Measurements from ENCODE around the gene PNPLA3. TPM values are rescaled to one million over a fixed set of nuclear protein-coding genes. Genes with fewer than 3 reads are reported as not detected.
A peak's percentile ranks its signal among the peaks of the same experiment; 100 is the strongest.

PNPLA3 gene
- total and polyA plus RNA-seq, 2 donors from 2014 or later: 0.54 to 1.2 TPM

GRCh38 chr22:43995057-43995685 lies 71.6 kb downstream of the PNPLA3 start:
- H3K4me3 ChIP-seq (ENCODE audit: low read length in 3 of 3): no peak overlapping the region
- FAIRE-seq (no peak), DNase-seq (no peak)

GRCh38 chr22:43995798-43996169 lies 72.2 kb downstream of the PNPLA3 start:
- no peak for TF ChIP-seq CTCF (IDR thresholded peaks at IDR 0.05; ENCODE audit: borderline replicate concordance, extremely low read depth, insufficient read depth)

More at GRCh38 chr22:43995057-43995685, 71.6 kb downstream of the PNPLA3 start:
- Histone ChIP-seq H3K27ac (ENCODE audit: low read depth in 2 of 2, low read length in 2 of 2) (no peak overlapping the region), H3K36me3 (ENCODE audit: control insufficient read depth in 2 of 3, insufficient read depth in 3 of 3, low read length in 3 of 3) (peaks cover 0 to 49% (median 30%) of the 10 kb centered on the region in 3 donors), H3K4me1 (ENCODE audit: control insufficient read depth in 2 of 3, insufficient read depth in 2 of 3, low read depth in 1 of 3, low read length in 3 of 3) (no peaks in the 10 kb centered on the region), H3K27me3 (ENCODE audit: control insufficient read depth, insufficient read depth, low read length) (no peaks in the 10 kb centered on the region), H3K9ac (ENCODE audit: low read length in 3 of 3) (no peak overlapping the region), H3K9me3 (ENCODE audit: control insufficient read depth in 2 of 3, insufficient read depth in 1 of 3, low read length in 3 of 3) (no peaks in the 10 kb centered on the region)
- intact Hi-C loops (cut with DNase I): loop anchor here (10.0 kb wide), 1 partner anchor 90 kb away; no protein-coding TSS in a partner anchor
- no peak for TF ChIP-seq CTCF (IDR thresholded peaks at IDR 0.05; ENCODE audit: borderline replicate concordance, extremely low read depth, insufficient read depth)

GRCh38 chr22:43996170-43996980 lies 72.8 kb downstream of the PNPLA3 start:
- DNase-seq (peak; percentile 66 to 86 (median 78)), FAIRE-seq (no peak)
- H3K27me3 ChIP-seq (ENCODE audit: control insufficient read depth, insufficient read depth, low read length): no peaks in the 10 kb centered on the region
- intact Hi-C loops (cut with DNase I): loop anchor here (10.0 kb wide), 1 partner anchor 88 kb away; no protein-coding TSS in a partner anchor
- no peak for TF ChIP-seq CTCF (IDR thresholded peaks at IDR 0.05; ENCODE audit: borderline replicate concordance, extremely low read depth, insufficient read depth)
- H3K9me3 ChIP-seq (ENCODE audit: control insufficient read depth in 2 of 3, insufficient read depth in 1 of 3, low read length in 3 of 3): no peaks in the 10 kb centered on the region
- H3K4me3 ChIP-seq (ENCODE audit: low read length in 3 of 3): peak overlapping the region in 1 of 3 donors; percentile 26
- H3K9ac ChIP-seq (ENCODE audit: low read length in 3 of 3): no peak overlapping the region
- no peak overlapping the region for H3K27ac ChIP-seq (ENCODE audit: low read depth in 2 of 2, low read length in 2 of 2)
- H3K4me1 ChIP-seq (ENCODE audit: control insufficient read depth in 2 of 3, insufficient read depth in 2 of 3, low read depth in 1 of 3, low read length in 3 of 3): no peaks in the 10 kb centered on the region
- peaks cover 0 to 49% (median 27%) of the 10 kb centered on the region in 3 donors for H3K36me3 ChIP-seq (ENCODE audit: control insufficient read depth in 2 of 3, insufficient read depth in 3 of 3, low read length in 3 of 3)

More at GRCh38 chr22:43995798-43996169, 72.2 kb downstream of the PNPLA3 start:
- Histone ChIP-seq H3K27ac (ENCODE audit: low read depth in 2 of 2, low read length in 2 of 2) (no peak overlapping the region), H3K27me3 (ENCODE audit: control insufficient read depth, insufficient read depth, low read length) (no peaks in the 10 kb centered on the region), H3K4me1 (ENCODE audit: control insufficient read depth in 2 of 3, insufficient read depth in 2 of 3, low read depth in 1 of 3, low read length in 3 of 3) (no peaks in the 10 kb centered on the region), H3K9ac (ENCODE audit: low read length in 3 of 3) (no peak overlapping the region), H3K36me3 (ENCODE audit: control insufficient read depth in 2 of 3, insufficient read depth in 3 of 3, low read length in 3 of 3) (peaks cover 0 to 49% (median 28%) of the 10 kb centered on the region in 3 donors), H3K9me3 (ENCODE audit: control insufficient read depth in 2 of 3, insufficient read depth in 1 of 3, low read length in 3 of 3) (no peaks in the 10 kb centered on the region), H3K4me3 (ENCODE audit: low read length in 3 of 3) (no peak overlapping the region)
- intact Hi-C loops (cut with DNase I): loop anchor here (10.0 kb wide), 1 partner anchor 89 kb away; no protein-coding TSS in a partner anchor
- DNase-seq (no peak), FAIRE-seq (no peak)

Measured in kidney (tissue), 14 donors.